ENCODE measurements around the gene CABP1. TPM values are rescaled to one million over a fixed set of nuclear protein-coding genes. Genes with fewer than 3 reads are reported as not detected.

Gene CABP1
- total RNA-seq, 1 experiment from 2014 or later = not detected

GRCh38 chr12:120698665-120699064, 58.2 kb downstream of the CABP1 start:
- Histone ChIP-seq H3F3A (ENCODE audit: insufficient read depth, low read depth) (no peaks in the 10 kb centered on the region), H2AFZ (no peak overlapping the region), H3K4me1 (replicated peaks; ENCODE audit: insufficient read depth) (no peaks in the 10 kb centered on the region), H3K9me3 (ENCODE audit: insufficient read depth, low read depth) (no peaks in the 10 kb centered on the region), H3K79me2 (ENCODE audit: low read depth) (no peaks in the 10 kb centered on the region), H3K36me3 (ENCODE audit: low read depth) (peaks cover 7% of the 10 kb centered on the region; the same call in 1 of the 2 replicates), H3K9me2 (ENCODE audit: insufficient read depth) (no peaks in the 10 kb centered on the region), H3K4me2 (no peak overlapping the region), H3K27me3 (ENCODE audit: insufficient read depth, low read depth) (no peaks in the 10 kb centered on the region), H3K27ac (no peak overlapping the region), H3K4me3 (no peak overlapping the region), H4K20me1 (ENCODE audit: insufficient read depth) (no peaks in the 10 kb centered on the region)
- ChIA-PET POLR2A (ENCODE audit: unreplicated experiment) (no interaction called here), CTCF (no interaction called here)
- no TSS peak for BruUV-seq (replicated peaks)
- intact Hi-C loops (cut with micrococcal nuclease; ENCODE audit: unreplicated experiment) = no loop called here
- DNase-seq = no peak
- TF ChIP-seq CTCF (conservative IDR thresholded peaks at IDR 0.05) (no peak), EZH2 (IDR thresholded peaks at IDR 0.05; ENCODE audit: low read depth) (no peak)

GRCh38 chr12:120699553-120699952, 59.1 kb downstream of the CABP1 start:
- no peaks in the 10 kb centered on the region for H3F3A ChIP-seq (ENCODE audit: insufficient read depth, low read depth)
- H3K27me3 ChIP-seq (ENCODE audit: insufficient read depth, low read depth) = no peaks in the 10 kb centered on the region
- no peaks in the 10 kb centered on the region for H3K4me1 ChIP-seq (replicated peaks; ENCODE audit: insufficient read depth)
- H3K4me3 ChIP-seq = no peak overlapping the region
- no peak overlapping the region for H3K27ac ChIP-seq
- H3K36me3 ChIP-seq (ENCODE audit: low read depth) = peaks cover 5% of the 10 kb centered on the region; the same call in 1 of the 2 replicates
- intact Hi-C loops (cut with micrococcal nuclease; ENCODE audit: unreplicated experiment) = no loop called here
- BruUV-seq (replicated peaks) = no TSS peak
- no peak for DNase-seq
- H3K9me3 ChIP-seq (ENCODE audit: insufficient read depth, low read depth) = no peaks in the 10 kb centered on the region
- no peak overlapping the region for H2AFZ ChIP-seq
- H3K79me2 ChIP-seq (ENCODE audit: low read depth) = no peaks in the 10 kb centered on the region
- no peak overlapping the region for H3K4me2 ChIP-seq
- no peaks in the 10 kb centered on the region for H3K9me2 ChIP-seq (ENCODE audit: insufficient read depth)
- ChIA-PET POLR2A (ENCODE audit: unreplicated experiment) (no interaction called here), CTCF (no interaction called here)
- TF ChIP-seq EZH2 (IDR thresholded peaks at IDR 0.05; ENCODE audit: low read depth) (no peak), CTCF (conservative IDR thresholded peaks at IDR 0.05) (no peak)
- no peaks in the 10 kb centered on the region for H4K20me1 ChIP-seq (ENCODE audit: insufficient read depth)

GRCh38 chr12:120700886-120701285, 60.5 kb downstream of the CABP1 start:
- H3K27me3 ChIP-seq (ENCODE audit: insufficient read depth, low read depth) = no peaks in the 10 kb centered on the region
- no peaks in the 10 kb centered on the region for H3F3A ChIP-seq (ENCODE audit: insufficient read depth, low read depth)
- no peak for DNase-seq
- intact Hi-C loops (cut with micrococcal nuclease; ENCODE audit: unreplicated experiment) = no loop called here
- no TSS peak for BruUV-seq (replicated peaks)
- H3K4me2 ChIP-seq = no peak overlapping the region
- H3K4me3 ChIP-seq = no peak overlapping the region
- CTCF ChIA-PET = no interaction called here
- no peaks in the 10 kb centered on the region for H3K36me3 ChIP-seq (ENCODE audit: low read depth)
- H3K79me2 ChIP-seq (ENCODE audit: low read depth) = no peaks in the 10 kb centered on the region
- no peaks in the 10 kb centered on the region for H4K20me1 ChIP-seq (ENCODE audit: insufficient read depth)
- no peaks in the 10 kb centered on the region for H3K9me2 ChIP-seq (ENCODE audit: insufficient read depth)
- TF ChIP-seq EZH2 (IDR thresholded peaks at IDR 0.05; ENCODE audit: low read depth) (no peak), CTCF (conservative IDR thresholded peaks at IDR 0.05) (no peak)
- H3K4me1 ChIP-seq (replicated peaks; ENCODE audit: insufficient read depth) = no peaks in the 10 kb centered on the region; the same call in 1 of the 2 replicates
- no peak overlapping the region for H2AFZ ChIP-seq
- POLR2A ChIA-PET (ENCODE audit: unreplicated experiment) = interaction anchor here (0.7 kb wide), 1 partner anchor 8 kb away, joined by 3 read pairs; no protein-coding TSS in a partner anchor
- no peak overlapping the region for H3K27ac ChIP-seq
- no peaks in the 10 kb centered on the region for H3K9me3 ChIP-seq (ENCODE audit: insufficient read depth, low read depth)
